GM12878 (cell line): ENCODE measurements around the gene LDLR. TPM values are rescaled to one million over a fixed set of nuclear protein-coding genes. Genes with fewer than 3 reads are reported as not detected.

ENCODE experiments used
- ATAC-seq: fragments of 200-7000 bp; cut with Tn5 transposase; 3 replicates; pipeline ENCODE4 v1.9.1; 2020; ENCODE audit warnings: mild to moderate bottlenecking, moderate library complexity
- BruUV-seq: library from RNA; stranded (reverse); fragments of 400-500 nt; replicated peaks from 2 replicates; lab custom pipeline; 2021; lab: Mats Ljungman, UMichigan
- CTCF ChIA-PET: fragments of 300-600 bp; sonication (Branson Sonifier 250); formaldehyde crosslinking; extraction: SDS; loops from one replicate; lab custom pipeline; 2021; ENCODE audit warnings: inconsistent platforms; lab: Yijun Ruan, JAX
- POLR2A ChIA-PET: fragments of 350-600 bp; formaldehyde crosslinking; extraction: SDS; loops from one replicate; lab custom pipeline; 2021; ENCODE audit warnings: inconsistent platforms; lab: Charles Lee
- RAD21 ChIA-PET: fragments of 300-600 bp; sonication (Branson Sonifier 250); formaldehyde crosslinking; loops from one replicate; lab custom pipeline; 2023; ENCODE audit warnings: antibody characterized with exemption; ENCODE audit not compliant: unreplicated experiment; lab: Charles Lee
- SMC1A ChIA-PET: fragments of 300-600 bp; sonication (Branson Sonifier 250); formaldehyde crosslinking; loops from one replicate; lab custom pipeline; 2023; ENCODE audit not compliant: unreplicated experiment, uncharacterized antibody; lab: Charles Lee
- DNase-seq: peaks from one replicate; pipeline ENCODE4 v3.0.0-alpha.2; 2011; ENCODE audit warnings: low read depth, low spot score
- FAIRE-seq: peaks from 3 replicates; lab custom pipeline; 2011; peaks lifted over from hg19 to GRCh38; lab: Jason Lieb, UNC
- H2AFZ ChIP-seq: 2 replicates; pipeline ENCODE4 v1.6.0; 2011; ENCODE audit warnings: low read depth, low read length, control low read depth; ENCODE audit not compliant: control insufficient read depth
- H3K27ac ChIP-seq: 2 replicates; pipeline ENCODE4 v1.5.1; 2011; ENCODE audit warnings: control low read depth; ENCODE audit not compliant: control insufficient read depth, insufficient read depth
- H3K27me3 ChIP-seq, 2 experiments: replicated peaks in 1 of 2; 2 replicates each; pipeline versions ENCODE4 v1.6.0 to v1.6.1; 2011; ENCODE audit warnings: low read length in 1 of 2; ENCODE audit not compliant: control insufficient read depth in 2 of 2, insufficient read depth in 2 of 2
- H3K36me3 ChIP-seq, 2 experiments: 2 replicates each; pipeline ENCODE4 v1.5.1; 2011; ENCODE audit warnings: low read length in 1 of 2; ENCODE audit not compliant: control insufficient read depth in 2 of 2, insufficient read depth in 2 of 2
- H3K4me1 ChIP-seq: 2 replicates; pipeline ENCODE4 v1.6.1; 2011; ENCODE audit warnings: mild to moderate bottlenecking, low read length, moderate library complexity, mixed read lengths; ENCODE audit not compliant: control insufficient read depth, insufficient read depth
- H3K4me2 ChIP-seq: 2 replicates; pipeline ENCODE4 v1.6.0; 2011; ENCODE audit warnings: control low read depth; ENCODE audit not compliant: control insufficient read depth, insufficient read depth
- H3K4me3 ChIP-seq: fragments of 200-600 bp; sonication (generic); 2 replicates; pipeline ENCODE4 v1.5.1; 2016
- H3K79me2 ChIP-seq: 2 replicates; pipeline ENCODE4 v1.6.0; 2011; ENCODE audit warnings: low read length; ENCODE audit not compliant: control insufficient read depth, insufficient read depth
- H3K9ac ChIP-seq: 2 replicates; pipeline ENCODE4 v1.8.0; 2011; ENCODE audit warnings: low read length, control low read depth, mixed read lengths; ENCODE audit not compliant: control insufficient read depth, insufficient read depth
- H3K9me3 ChIP-seq: replicated peaks from 3 replicates; pipeline ENCODE4 v1.5.1; 2011; ENCODE audit warnings: mild to moderate bottlenecking, low read length; ENCODE audit not compliant: control insufficient read depth, insufficient read depth
- H4K20me1 ChIP-seq: 2 replicates; pipeline ENCODE4 v1.6.0; 2011; ENCODE audit not compliant: control insufficient read depth, insufficient read depth
- CBX3 ChIP-seq: fragments of 200-600 bp; sonication (generic); IDR thresholded peaks from 2 replicates; pipeline ENCODE4 v1.6.1; 2016; ENCODE audit warnings: low read depth, borderline replicate concordance
- CEBPB ChIP-seq, 2 experiments: fragments of 150-350 bp in 1 of 2; IDR thresholded peaks; 2 replicates each; pipeline ENCODE4 v1.6.1; 2012 to 2014; ENCODE audit warnings: low read depth in 2 of 2, low read length in 2 of 2, borderline replicate concordance in 1 of 2, inconsistent platforms in 1 of 2
- EED ChIP-seq: sonication (generic); IDR thresholded peaks from 2 replicates; pipeline ENCODE4 v1.6.1; 2016; ENCODE audit warnings: antibody characterized with exemption, low read depth
- HCFC1 ChIP-seq: fragments of 150-350 bp; IDR thresholded peaks from 2 replicates; pipeline ENCODE4 v1.6.1; 2014; ENCODE audit warnings: low read length
- NBN ChIP-seq: fragments of 450-650 bp; IDR thresholded peaks from 2 replicates; pipeline ENCODE4 v1.6.1; 2016
- PBX3 ChIP-seq: IDR thresholded peaks from 2 replicates; pipeline ENCODE4 v1.6.1; 2011; ENCODE audit warnings: mild to moderate bottlenecking, low read depth, low read length, moderate library complexity; ENCODE audit not compliant: insufficient replicate concordance
- POLR2AphosphoS5 ChIP-seq: IDR thresholded peaks from 2 replicates; pipeline ENCODE4 v1.6.1; 2011; ENCODE audit warnings: mild to moderate bottlenecking, low read length, inconsistent platforms
- PRDM15 ChIP-seq: fragments of 450-650 bp; formaldehyde crosslinking; IDR thresholded peaks from 2 replicates; pipeline ENCODE4 v1.4.0; 2020; ENCODE audit warnings: mild to moderate bottlenecking, moderate library complexity
- SMAD5 ChIP-seq: IDR thresholded peaks from 2 replicates; pipeline ENCODE4 v1.6.1; 2016; ENCODE audit warnings: antibody characterized with exemption, low read depth
- SMARCA5 ChIP-seq: fragments of 450-650 bp; IDR thresholded peaks from 2 replicates; pipeline ENCODE4 v1.6.1; 2017; ENCODE audit warnings: mild to moderate bottlenecking
- SUPT20H ChIP-seq: IDR thresholded peaks from 2 replicates; pipeline ENCODE4 v1.6.1; 2011; ENCODE audit warnings: low read depth, mild to moderate bottlenecking, low read length, moderate library complexity, borderline replicate concordance; ENCODE audit not compliant: control insufficient read depth
- TCF12 ChIP-seq: IDR thresholded peaks from 2 replicates; pipeline ENCODE4 v1.6.1; 2011; ENCODE audit warnings: low read depth, mild to moderate bottlenecking, low read length
- ZBTB40 ChIP-seq: fragments of 450-650 bp; IDR thresholded peaks from 2 replicates; pipeline ENCODE4 v1.6.1; 2016; ENCODE audit warnings: mild to moderate bottlenecking, moderate library complexity, borderline replicate concordance
- ZSCAN29 ChIP-seq: fragments of 450-650 bp; IDR thresholded peaks from 2 replicates; pipeline ENCODE4 v1.6.1; 2017; ENCODE audit warnings: mild to moderate bottlenecking, moderate library complexity
- ZZZ3 ChIP-seq: IDR thresholded peaks from 2 replicates; pipeline ENCODE4 v1.6.1; 2011; ENCODE audit warnings: low read depth; ENCODE audit not compliant: control insufficient read depth, insufficient read length
- WGBS: methylation state at CpG from one replicate; pipeline ENCODE4 v1.1.6; 2016; ENCODE audit warnings: low lambda C conversion rate; ENCODE audit not compliant: insufficient replicate concordance, insufficient coverage; ENCODE audit errors: missing lambda C conversion rate; 5-methylcytosine and 5-hydroxymethylcytosine counted together
- in situ Hi-C: fragments of 300-500 bp; cut with MboI; formaldehyde crosslinking; loops from 9 replicates; pipeline ENCODE4 v1.14.3; 2018; ENCODE audit warnings: mixed read lengths
- intact Hi-C: fragments of 100-400 bp; cut with micrococcal nuclease; formaldehyde crosslinking; loops from one replicate; pipeline ENCODE4 v1.14.2; 2022; ENCODE audit not compliant: unreplicated experiment
- polyA plus RNA-seq, 11 experiments: library from polyadenylated mRNA; depleted of rRNA in 4 of 11; unstranded in 6 of 11; stranded (reverse) in 5 of 11; fragments of >200 nt; fragmentation: Nextera tagmentation in 4 of 11; fragmentation: Illumina TruSeq in 1 of 11; extraction: Ambion mirVana in 4 of 11; extraction: Trizol in 1 of 11; gene quantifications; 1 replicate in 1 of 11; 2 replicates in 10 of 11; pipeline versions ENCODE4 v1.2.1 to v1.2.3, GENCODE V29; 2011 to 2016; ENCODE audit warnings: inconsistent platforms in 2 of 11, missing spikeins in 2 of 11, low read depth in 1 of 11
- total RNA-seq, 4 experiments: library from RNA; depleted of rRNA in 3 of 4; stranded (reverse); fragments of >200 nt in 3 of 4; fragmentation: Illumina TruSeq in 1 of 4; extraction: Trizol in 1 of 4; gene quantifications; 2 replicates each; pipeline versions ENCODE4 v1.2.1 to v1.2.3, GENCODE V29; 2013 to 2021

The LDLR gene
- total and polyA plus RNA-seq, 10 of the 15 experiments (the other 5 are each of a cell fraction or from before 2014, with no cell fraction given) = 11.3 to 59.2 (median 27.3) TPM

- POLR2A ChIA-PET = interaction anchor here (0.5 kb wide), 1 partner anchor 136 kb away, joined by 4 read pairs; no protein-coding TSS in a partner anchor
- SMC1A ChIA-PET = no interaction called here
- no peaks in the 10 kb centered on the region for H3K27me3 ChIP-seq
- RAD21 ChIA-PET = no interaction called here
- ATAC-seq = no peak
- BruUV-seq = no TSS peak
- H3K4me2 ChIP-seq = no peak overlapping the region
- CTCF ChIA-PET = interaction anchor here (1.0 kb wide), 1 partner anchor 121 kb away, joined by 3 read pairs; no protein-coding TSS in a partner anchor
- DNase-seq = no peak
- in situ Hi-C loops = no loop called here
- no peak for FAIRE-seq
- H2AFZ ChIP-seq = no peak overlapping the region
- no peaks in the 10 kb centered on the region for H3K9me3 ChIP-seq
- H3K27ac ChIP-seq = no peak overlapping the region
- no peak overlapping the region for H3K9ac ChIP-seq
- intact Hi-C loops = no loop called here
- TF ChIP-seq HCFC1 = no peak
- TF ChIP-seq SMAD5 = no peak
- TF ChIP-seq POLR2AphosphoS5 = no peak
- no peak for TF ChIP-seq NBN
- no peak for TF ChIP-seq ZSCAN29
- TF ChIP-seq EED = no peak
- TF ChIP-seq CBX3 = no peak
- no peak for TF ChIP-seq ZBTB40
- no peak for TF ChIP-seq PBX3
- no peak for TF ChIP-seq CEBPB (IDR thresholded peaks at IDR 0.05; ENCODE audit: borderline replicate concordance in 1 of 2, low read depth in 2 of 2, low read length in 2 of 2)
- TF ChIP-seq SUPT20H = no peak
- no peak for TF ChIP-seq ZZZ3
- no peak for TF ChIP-seq SMARCA5
- no peak for TF ChIP-seq PRDM15 (CRISPR knock-in tag)
- no peak for TF ChIP-seq TCF12
- TF ChIP-seq, all 136 proteins: peak for 0
- Histone ChIP-seq H4K20me1 (no peaks in the 10 kb centered on the region), H3K79me2 (no peaks in the 10 kb centered on the region), H3K4me3 (no peak overlapping the region), H3K36me3 (peaks cover 5% of the 10 kb centered on the region in 2 experiments; a peak in 3 of 4 replicates), H3K4me1 (no peaks in the 10 kb centered on the region)
- WGBS = 96% methylated on average over 5 of the region's 5 CpGs
Observed at GRCh38 chr19:11066326-11066725, 22.9 kb upstream of the LDLR start.
